GM19099 (cell line): ENCODE measurements around the gene FDPS.

Experiments
- POLR2A ChIP-seq: IDR thresholded peaks from 3 replicates; pipeline ENCODE4 v1.6.1; 2011; ENCODE audit warnings: low read depth; ENCODE audit not compliant: insufficient read length; ENCODE audit errors: extremely low read depth

FDPS gene

DNA sequence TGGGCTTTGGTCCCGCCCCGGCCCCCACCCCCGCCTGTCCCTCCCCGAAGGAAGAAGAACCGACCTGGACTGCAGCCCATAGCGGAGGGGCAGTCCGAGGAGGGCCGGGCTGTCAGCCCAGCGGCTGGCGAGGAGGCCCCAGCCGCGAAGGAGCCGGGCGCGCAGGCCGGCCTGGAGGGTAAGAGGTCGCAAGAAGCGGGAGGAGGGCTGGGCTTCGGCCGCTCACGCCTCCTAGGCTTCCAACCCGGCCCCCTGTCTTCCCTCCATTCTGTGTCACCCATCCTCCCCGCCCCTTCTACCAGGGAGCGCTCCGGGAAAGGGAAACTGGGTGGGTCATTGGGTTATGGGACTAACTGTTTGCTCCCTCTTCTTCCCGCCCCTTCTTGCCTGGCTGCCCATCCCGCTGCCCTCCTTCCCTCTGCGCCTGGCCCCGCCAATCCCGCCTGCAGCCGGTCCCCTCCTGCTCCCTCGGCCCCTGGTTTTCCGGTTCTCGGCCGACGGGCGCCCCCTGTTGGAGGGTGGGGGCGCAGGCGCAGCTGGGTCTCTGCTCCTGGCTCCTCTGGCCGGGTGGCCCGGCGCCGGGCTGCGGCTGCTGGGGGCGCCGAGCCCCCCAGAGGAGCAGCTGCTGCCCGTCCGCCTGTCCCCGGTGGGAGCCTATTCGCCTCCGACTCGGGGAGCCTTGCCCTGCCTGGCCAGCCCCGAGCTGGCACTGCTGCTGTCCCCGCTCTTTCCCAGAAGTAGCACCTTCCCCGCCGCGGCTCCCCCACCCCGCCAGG is 14.5 kb downstream of the FDPS start:
- no peak for TF ChIP-seq POLR2A

DNA sequence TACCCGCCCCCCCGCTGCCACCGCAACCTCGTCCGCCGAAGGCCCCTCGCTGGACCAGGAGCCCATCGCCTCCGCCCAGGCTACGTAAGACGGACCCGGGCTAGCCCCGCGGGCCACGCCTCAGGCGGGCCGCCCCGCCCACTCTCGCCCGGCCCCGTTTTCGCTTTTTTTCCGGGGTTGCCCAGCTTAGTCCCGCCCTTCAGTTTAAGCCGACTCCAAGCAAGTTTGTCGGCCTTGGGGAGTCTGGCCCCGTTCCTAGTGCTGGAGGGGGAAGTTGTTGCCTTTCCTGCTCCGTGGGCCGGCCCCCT is 15.0 kb downstream of the FDPS start:
- TF ChIP-seq POLR2A, result no peak

DNA sequence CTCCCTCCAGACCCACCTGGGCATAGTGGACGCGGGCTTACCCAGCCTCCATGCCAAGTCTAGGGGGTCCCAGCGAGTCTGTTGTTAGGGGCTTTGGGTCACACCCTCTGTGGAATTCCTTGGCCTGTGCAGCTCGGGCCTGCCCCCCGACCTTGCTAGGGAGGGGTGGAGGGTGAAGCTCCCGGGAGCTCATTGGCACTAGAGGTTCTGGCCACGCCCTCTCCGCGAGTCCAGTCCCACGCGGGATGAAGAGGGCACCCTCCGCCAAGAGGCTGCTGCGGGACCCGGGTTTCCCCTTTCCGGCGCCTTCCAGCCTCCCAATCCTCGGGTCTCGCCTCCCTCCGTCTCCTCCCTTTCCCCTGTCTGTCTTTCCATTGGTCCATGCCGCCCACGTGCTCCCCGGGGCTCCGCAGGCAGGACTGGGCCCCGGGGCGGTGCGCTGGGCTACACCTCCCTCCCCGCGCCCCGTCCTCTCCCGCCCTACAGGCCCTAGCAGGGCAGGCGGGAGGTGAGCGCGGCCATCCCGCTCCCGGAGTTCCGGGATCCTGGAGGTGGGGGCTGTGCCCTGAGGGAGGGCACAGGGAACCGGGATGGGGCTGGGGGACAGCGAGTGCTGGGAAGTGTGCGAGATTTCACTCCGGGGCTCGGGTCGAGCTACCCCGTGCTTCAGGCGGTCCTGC is 15.5 kb downstream of the FDPS start:
- peak; percentile 65 for TF ChIP-seq POLR2A

DNA sequence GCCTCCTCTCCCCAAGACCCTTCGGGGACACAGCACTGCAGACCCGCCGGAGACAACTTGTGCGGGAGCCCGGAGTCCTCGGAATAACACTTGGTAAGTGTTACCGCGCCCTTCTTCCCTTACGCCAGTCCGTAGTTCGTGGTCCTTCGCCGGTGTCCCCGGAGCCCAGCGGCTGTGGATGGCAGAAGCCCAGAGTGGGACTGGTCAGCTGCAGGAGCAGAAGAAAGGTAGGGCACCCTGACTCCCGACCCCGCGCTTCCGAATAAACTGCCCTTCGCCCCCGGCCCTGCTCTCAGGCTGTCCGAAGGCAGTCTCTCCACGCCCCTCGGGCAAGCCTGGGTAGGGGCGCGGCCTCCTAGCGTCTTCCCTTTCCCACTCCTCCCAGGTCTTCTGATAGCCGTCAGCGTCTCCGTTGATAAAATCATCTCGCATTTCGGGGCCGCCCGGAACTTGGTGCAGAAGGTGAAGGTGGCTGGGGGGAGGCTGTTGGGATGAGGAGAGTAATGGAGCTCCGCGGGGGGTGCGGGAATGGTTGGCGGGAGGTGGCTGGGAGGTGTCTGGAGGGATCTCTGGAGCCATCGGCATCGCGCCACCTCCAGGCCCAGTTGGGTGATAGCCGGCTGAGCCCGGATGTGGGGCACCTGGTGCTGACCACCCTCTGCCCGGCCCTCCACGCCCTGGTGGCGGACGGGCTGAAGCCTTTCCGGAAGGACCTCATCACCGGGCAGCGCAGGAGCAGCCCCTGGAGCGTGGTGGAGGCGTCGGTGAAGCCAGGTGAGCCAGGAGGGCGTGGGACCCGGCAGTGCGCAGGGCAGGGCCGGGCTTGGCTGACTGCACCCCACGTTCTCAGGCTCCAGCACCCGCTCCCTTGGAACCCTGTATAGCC is 16.3 kb downstream of the FDPS start:
- TF ChIP-seq POLR2A, result no peak

DNA sequence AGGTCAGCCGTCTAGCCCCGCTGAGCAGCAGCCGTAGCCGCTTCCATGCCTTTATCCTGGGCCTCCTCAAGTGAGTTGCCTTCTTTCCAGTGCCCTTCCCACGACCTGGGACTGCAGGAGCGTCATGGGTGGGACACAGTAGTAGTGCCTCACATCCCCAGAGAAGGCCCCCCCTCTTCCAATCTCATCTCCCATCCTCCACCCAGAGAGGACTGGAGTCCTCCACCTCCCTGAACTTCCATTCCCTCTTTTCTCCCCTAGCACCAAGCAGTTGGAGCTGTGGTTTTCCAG is 16.9 kb downstream of the FDPS start:
- no peak for TF ChIP-seq POLR2A

DNA sequence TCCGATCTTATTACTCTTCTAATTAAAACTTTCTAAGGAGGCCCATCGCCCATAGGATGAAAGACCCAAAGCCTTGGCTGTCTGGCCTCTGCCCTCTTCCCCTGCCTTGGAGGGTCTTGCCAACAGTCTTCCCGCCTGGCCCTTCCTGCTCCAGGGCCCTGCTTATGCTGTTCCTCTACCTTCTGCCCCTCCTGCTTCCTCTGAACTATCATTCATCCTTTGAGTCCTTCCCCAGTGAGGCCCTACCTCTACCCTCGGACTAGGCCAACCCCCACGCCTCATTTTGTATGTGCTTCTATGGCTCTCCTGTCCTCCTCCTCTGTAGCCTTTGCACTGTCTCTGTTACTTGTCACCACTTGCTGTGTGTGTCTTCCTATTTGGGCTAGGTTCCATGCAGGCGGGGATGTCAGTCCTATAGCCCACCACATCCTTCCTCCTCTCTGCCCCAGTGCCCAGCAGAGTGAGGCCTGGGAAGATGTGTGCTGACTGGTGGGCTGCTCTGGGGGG is 17.4 kb downstream of the FDPS start:
- TF ChIP-seq POLR2A, result peak; percentile 21

DNA sequence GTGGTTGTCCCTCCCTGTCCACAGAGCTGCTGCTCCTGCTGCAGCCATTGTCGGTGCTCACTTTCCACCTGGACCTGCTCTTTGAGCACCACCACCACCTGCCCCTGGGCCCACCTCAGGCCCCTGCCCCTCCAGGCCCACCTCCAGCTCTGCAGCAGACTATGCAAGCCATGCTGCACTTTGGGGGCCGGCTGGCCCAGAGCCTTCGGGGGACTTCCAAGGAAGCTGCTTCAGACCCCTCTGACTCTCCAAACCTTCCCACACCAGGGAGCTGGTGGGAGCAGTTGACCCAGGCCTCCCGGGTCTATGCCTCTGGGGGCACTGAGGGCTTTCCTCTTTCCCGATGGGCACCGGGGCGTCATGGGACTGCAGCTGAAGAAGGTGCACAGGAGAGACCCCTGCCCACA is 18.0 kb downstream of the FDPS start:
- TF ChIP-seq POLR2A, result no peak

DNA sequence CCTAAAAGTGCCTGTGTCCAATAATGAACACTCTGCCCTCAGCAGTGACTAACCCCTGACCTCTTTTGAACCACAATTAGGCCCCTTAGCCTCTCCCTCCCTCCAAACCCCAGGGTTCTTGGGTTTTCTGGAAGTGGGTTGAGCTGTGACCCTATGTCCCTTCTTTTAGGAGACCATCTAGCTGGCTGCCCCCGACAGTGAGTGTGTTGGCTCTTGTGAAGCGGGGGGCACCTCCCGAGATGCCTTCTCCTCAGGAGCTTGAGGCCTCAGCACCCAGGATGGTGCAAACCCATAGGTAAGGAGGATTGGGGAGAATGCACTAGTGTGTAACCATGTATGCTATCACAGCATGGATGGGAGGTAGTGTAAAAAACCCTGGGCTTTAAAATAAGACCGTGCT is 19.3 kb downstream of the FDPS start:
- TF ChIP-seq POLR2A, result no peak

DNA sequence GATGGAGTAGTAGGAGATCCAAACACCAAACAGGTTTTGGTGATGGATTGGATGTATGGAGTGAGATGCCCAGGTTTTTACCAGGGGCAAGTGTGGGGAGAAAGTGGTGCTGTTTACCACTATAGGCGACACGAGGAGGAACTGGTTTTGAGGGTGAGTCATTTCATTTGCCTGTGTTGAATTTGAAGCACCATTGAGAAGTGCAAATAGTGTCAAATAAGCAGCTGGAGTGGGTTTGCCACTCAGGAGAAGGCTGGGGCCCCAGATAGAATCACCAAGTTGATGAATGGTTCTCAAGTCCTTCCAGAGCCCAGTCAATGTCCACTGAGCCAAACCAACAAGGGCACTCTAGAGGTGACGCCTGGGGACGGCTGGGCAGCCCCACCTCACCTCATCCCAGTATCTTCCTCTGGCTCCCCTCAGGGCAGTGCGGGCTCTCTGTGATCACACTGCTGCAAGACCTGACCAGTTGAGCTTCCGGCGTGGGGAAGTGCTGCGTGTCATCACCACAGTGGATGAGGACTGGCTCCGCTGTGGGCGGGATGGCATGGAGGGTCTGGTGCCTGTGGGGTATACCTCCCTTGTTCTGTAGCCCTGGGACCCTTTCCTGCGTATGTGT is 21.4 kb downstream of the FDPS start:
- TF ChIP-seq POLR2A, result no peak

DNA sequence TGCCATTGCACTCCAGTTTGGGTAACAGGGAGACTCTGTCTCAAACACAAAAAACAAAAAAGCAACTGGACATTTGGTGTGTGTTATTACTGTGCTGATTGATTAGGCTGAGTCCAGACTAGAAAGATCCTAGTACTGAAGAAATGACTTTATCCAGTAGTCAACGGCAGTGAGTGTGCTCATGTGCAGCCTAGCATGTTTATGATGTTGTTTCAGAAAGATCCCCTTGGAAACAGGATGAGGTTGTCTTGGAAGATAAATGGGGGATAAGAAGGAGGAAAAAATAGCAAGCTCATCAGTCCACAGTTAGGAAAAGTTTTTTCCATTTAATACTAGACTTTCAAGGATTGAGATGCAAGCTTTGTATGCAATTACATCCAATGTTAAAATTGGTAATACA is 26.3 kb downstream of the FDPS start:
- TF ChIP-seq POLR2A, result no peak

DNA sequence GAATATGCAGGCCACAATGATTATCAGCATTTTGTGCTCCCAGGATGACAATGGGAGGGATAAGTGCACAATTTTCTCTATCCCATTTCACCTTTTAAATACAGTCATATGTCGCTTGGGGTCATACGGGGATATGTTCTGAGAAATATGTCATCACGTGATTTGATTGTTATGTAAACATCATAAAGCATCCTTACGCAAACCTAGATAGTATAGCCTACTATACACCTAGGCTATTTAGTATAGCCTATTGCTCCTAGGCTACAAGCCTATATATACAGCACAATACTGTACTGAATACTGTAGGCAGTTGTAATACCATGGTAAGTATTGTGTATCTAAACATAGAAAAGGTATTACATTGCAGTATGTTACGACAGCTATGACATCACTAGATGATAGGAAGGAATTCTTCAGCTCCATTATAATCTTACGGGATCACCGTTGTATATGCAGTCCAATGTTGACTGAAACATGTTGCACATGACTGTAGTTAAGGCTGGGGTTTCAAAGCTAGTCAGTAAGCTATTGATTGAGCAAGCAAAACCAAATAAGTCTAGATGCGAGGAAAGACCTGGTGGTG is 30.9 kb downstream of the FDPS start:
- TF ChIP-seq POLR2A, result no peak

DNA sequence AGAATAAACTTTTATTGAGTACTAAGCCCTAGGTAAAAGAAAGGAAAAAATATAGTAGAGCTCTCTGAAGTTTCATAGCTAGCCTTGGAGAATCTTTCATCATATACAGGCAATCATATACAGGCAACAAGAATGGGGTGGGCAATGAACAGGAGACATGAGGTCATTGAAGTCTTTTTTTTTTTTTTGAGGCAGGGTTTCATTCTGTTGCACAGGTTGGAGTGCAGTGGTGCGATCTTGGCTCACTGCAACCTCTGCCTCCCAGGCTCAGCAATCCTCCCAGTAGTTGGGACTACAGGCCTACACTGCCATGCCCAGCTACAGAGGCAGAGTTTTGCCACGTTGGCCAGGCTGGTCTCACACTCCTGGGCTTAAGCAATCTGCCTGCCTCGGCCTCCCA is 34.2 kb downstream of the FDPS start:
- TF ChIP-seq POLR2A, result no peak

DNA sequence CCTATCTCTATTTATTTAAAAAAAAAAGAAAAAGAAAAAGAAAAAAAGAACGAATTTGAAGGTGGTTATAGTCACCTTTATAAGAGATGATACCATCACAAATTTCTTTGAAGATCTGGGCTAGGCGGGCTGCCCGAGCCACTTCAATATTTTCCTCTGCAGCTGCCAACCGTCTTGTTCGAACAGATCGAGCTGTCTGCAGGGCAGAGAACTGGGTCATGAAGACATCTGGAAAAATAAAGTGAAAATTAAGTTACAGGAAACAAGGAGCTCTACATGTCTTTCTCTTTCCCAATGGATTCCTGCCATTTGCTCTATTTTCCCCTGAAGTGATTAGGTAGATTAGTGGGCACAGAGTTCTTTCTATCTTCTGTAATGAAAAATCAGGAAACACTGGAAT is 44.0 kb downstream of the FDPS start:
- TF ChIP-seq POLR2A, result no peak

DNA sequence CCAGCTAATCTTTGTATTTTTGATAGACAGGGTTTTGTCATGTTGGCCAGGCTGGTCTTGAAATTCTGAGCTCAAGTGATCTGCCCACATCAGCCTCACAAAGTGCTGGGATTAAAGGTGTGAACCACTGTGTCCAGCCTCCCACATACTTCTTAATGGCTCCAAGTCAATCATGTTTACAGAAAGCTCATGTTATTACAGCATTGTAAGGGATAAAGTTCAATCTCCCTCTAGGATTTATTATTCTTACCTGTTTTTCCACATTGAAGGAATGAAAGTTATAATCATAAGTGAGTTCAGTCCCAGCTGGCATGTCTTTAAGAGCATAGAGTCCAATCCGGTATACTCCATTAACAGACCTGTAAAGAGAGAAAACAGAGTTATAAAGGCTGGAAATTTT is 51.4 kb downstream of the FDPS start:
- TF ChIP-seq POLR2A, result no peak
